ENCODE results near the gene DDAH1. TPM values are rescaled to one million over a fixed set of nuclear protein-coding genes. Genes with fewer than 3 reads are reported as not detected.

DDAH1 gene
- total and polyA plus RNA-seq, 2 donors (not counting 3 experiments of a cell fraction or from before 2014, with no cell fraction given) = 44.0 to 75.2 TPM

DNA sequence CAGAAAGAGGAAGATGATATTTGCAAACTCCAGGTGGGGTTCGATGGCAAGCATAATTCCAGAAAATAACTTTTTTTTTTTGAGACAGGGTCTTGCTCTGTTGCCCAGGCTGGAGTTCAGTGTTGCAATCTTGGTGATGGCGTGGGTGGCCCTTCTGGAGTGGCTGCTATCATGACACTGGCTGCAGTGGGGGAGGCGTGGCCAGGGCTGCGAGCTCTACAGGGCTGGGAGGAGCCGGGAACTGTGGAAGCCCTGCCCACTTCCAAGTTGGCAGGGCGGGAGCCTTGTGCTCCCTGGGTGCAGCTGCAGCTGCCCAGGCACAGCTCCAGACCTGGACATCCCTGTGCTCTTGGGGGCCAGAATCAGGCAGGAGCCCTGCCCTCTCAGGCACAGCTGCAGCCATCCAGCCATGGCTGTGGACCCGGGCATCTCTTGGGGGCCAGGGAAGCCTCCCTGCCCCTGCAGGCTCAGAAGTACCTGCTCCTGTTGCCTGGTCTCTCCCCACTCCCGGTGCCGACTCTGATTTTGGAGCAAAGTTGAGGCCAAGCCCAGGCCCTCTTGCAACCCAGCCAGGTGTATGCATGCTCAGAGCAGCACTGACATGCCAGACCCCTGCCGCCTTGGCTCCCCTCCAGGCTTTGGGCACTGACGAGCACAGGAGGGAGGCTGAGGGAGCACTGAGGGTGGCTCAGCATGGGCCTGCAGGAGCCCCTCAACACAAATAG lies 181.3 kb downstream of the DDAH1 start:
- Histone ChIP-seq H3K4me3 (replicated peaks in 1 of 3; ENCODE audit: insufficient read depth in 1 of 3, low read depth in 1 of 3, low read length in 3 of 3) (no peak overlapping the region), H3K9me1 (replicated peaks; ENCODE audit: control insufficient read depth, extremely low read depth, insufficient read depth, low read length) (no peaks in the 10 kb centered on the region), H3K4me1 (ENCODE audit: control insufficient read depth, extremely low read depth, insufficient read depth, low read length) (peaks cover 13% of the 10 kb centered on the region), H3K27ac (ENCODE audit: insufficient read depth, low read depth, low read length) (no peak overlapping the region), H3K27me3 (ENCODE audit: control insufficient read depth in 2 of 2, insufficient read depth in 2 of 2, low read length in 2 of 2) (no peaks in the 10 kb centered on the region), H3K4me2 (ENCODE audit: insufficient read depth, low read length) (no peak overlapping the region), H3K9me3 (replicated peaks; ENCODE audit: control insufficient read depth, insufficient read depth, low read length) (no peaks in the 10 kb centered on the region), H2AFZ (ENCODE audit: low read depth, low read length) (no peak overlapping the region), H4K20me1 (replicated peaks; ENCODE audit: control insufficient read depth, extremely low read depth, insufficient read depth, low read length) (no peaks in the 10 kb centered on the region), H3K9ac (replicated peaks; ENCODE audit: extremely low read depth, insufficient read depth, low read length) (no peak overlapping the region), H3K36me3 (ENCODE audit: control insufficient read depth in 2 of 2, extremely low read depth in 1 of 2, insufficient read depth in 2 of 2, low read length in 2 of 2) (no peaks in the 10 kb centered on the region), H3K79me2 (ENCODE audit: control insufficient read depth, insufficient read depth, low read length) (no peaks in the 10 kb centered on the region)
- intact Hi-C loops (cut with micrococcal nuclease) = no loop called here
- FAIRE-seq (no peak), DNase-seq (ENCODE audit: low read depth, low spot score) (no peak)
- CTCF ChIA-PET = interaction anchor here (0.7 to 1.7 kb wide), 3 partner anchors 9 to 339 kb away, joined by 3 to 5 read pairs (median 4); no protein-coding TSS in a partner anchor
- TF ChIP-seq MYC (IDR thresholded peaks at IDR 0.05; ENCODE audit: low read depth, low read length) = no peak
- no peak for TF ChIP-seq FOS (IDR thresholded peaks at IDR 0.05; ENCODE audit: borderline replicate concordance, insufficient read depth, low read length)
- TF ChIP-seq JUN (IDR thresholded peaks at IDR 0.05; ENCODE audit: borderline replicate concordance, insufficient read depth, insufficient read length, low read depth) = no peak
- TF ChIP-seq, protein P1, sequence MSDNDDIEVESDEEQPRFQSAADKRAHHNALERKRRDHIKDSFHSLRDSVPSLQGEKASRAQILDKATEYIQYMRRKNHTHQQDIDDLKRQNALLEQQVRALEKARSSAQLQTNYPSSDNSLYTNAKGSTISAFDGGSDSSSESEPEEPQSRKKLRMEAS (IDR thresholded peaks at IDR 0.05; ENCODE audit: insufficient read depth, insufficient read length) = no peak
- TF ChIP-seq, protein P2, sequence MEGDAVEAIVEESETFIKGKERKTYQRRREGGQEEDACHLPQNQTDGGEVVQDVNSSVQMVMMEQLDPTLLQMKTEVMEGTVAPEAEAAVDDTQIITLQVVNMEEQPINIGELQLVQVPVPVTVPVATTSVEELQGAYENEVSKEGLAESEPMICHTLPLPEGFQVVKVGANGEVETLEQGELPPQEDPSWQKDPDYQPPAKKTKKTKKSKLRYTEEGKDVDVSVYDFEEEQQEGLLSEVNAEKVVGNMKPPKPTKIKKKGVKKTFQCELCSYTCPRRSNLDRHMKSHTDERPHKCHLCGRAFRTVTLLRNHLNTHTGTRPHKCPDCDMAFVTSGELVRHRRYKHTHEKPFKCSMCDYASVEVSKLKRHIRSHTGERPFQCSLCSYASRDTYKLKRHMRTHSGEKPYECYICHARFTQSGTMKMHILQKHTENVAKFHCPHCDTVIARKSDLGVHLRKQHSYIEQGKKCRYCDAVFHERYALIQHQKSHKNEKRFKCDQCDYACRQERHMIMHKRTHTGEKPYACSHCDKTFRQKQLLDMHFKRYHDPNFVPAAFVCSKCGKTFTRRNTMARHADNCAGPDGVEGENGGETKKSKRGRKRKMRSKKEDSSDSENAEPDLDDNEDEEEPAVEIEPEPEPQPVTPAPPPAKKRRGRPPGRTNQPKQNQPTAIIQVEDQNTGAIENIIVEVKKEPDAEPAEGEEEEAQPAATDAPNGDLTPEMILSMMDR (IDR thresholded peaks at IDR 0.05; ENCODE audit: extremely low read depth in 1 of 2, insufficient read depth in 1 of 2, low read depth in 1 of 2, low read length in 2 of 2) = no peak
- no peak for TF ChIP-seq EZH2 (IDR thresholded peaks at IDR 0.05; ENCODE audit: borderline replicate concordance, low read depth, low read length, severe bottlenecking)
- TF ChIP-seq POLR2A (IDR thresholded peaks at IDR 0.05; ENCODE audit: low read depth, low read length) = no peak
- TF ChIP-seq GATA2 (IDR thresholded peaks at IDR 0.05; ENCODE audit: insufficient read depth, insufficient read length, low read depth, low read length) = no peak
- no peak for TF ChIP-seq POLR2AphosphoS5 (IDR thresholded peaks at IDR 0.05; ENCODE audit: insufficient read depth, low read depth, low read length)
- dilution Hi-C loops (cut with MboI; ENCODE audit: extremely low pct_ligation_motif_present, low sequenced_read_pairs) = no loop called here
- POLR2A ChIA-PET = no interaction called here
- BruUV-seq (replicated peaks) = no TSS peak
